Epidermal melanocyte (primary cell): ENCODE results near the gene MAGEB17.
"Not testable (repeated sequence)": the region's sequence is repeated elsewhere in the genome, so short reads cannot be mapped to it uniquely, and the experiment has no call there.

Experiments
- DNase-seq: peaks from one replicate; pipeline ENCODE4 v3.0.0; 2011; ENCODE audit warnings: low spot score; ENCODE audit not compliant: insufficient read length

Gene MAGEB17, protein sequence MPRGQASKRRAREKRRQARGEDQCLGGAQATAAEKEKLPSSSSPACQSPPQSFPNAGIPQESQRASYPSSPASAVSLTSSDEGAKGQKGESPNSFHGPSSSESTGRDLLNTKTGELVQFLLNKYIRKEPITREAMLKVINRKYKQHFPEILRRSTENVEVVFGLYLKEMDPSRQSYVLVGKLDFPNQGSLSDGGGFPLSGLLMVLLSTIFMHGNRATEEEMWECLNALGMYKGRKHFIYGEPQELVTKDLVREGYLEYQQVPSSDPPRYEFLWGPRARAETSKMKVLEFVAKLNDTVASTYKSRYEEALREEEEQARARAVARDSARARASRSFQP

DNA sequence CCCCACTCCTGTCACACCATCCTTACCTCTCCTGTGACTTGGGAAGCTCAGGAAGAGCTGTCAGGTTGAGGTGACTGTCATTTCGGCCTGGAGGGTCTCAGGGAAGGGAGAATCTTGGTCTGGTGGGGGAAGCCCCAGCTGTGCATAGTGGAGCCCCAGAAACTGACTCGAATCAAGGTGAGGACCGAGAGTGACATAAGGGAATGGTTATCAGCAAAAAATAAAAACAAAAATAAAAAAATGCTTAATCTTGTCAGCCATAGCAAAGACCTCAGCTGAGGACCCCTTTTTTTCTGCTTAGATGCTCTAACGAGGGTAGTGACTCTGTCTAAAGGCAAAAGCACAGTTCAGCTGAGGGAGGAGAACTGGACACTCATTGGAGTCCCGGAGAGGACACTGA is at the start of gene MAGEB17:
Gene MAGEB17 (plus strand): TSS at position 301 of the 400 bp plus-strand sequence. CDS start 2,902 bp downstream, outside the sequence.
- DNase-seq, result no peak

DNA sequence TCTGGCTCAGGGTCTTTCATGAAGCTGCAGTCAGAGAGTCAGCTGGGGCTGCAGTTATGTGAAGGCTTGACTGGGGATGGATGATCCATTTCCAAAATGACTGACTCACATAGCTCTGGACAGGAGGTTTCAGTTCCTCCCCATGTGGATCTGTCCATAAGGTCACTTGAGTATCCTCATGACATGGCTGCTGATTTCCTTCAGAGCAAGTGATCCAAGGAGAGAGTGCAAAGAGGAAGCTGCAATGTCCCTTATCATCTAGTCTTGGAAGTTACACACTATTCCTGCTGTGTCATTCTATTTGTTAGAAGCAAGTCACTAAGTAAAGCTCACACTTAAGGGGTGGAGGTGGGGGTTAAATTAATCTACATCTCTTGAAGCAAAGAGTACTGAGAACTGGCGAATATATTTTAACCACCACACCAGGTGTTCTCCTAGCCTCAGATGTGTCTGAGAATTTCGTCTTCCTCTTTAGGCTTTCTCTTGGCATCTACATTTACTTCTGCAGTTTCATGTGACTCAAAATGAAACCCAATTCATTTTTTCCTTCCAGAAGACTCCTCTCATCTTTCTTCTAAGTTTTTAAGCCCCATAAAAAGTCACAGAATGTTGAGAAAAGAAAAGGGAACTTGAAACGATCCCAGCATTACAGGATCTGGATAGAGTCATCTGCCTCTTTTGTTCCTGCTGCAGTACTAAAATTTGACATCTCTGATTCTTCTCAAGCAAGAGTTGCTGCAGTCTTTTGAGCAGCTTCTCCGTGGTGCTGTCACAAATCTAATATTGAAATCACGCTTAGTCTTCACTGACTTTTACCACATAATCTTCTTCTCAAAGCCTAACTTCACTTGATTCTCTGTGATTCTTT is 47.7 kb upstream of the MAGEB17 start:
- no peak for DNase-seq

DNA sequence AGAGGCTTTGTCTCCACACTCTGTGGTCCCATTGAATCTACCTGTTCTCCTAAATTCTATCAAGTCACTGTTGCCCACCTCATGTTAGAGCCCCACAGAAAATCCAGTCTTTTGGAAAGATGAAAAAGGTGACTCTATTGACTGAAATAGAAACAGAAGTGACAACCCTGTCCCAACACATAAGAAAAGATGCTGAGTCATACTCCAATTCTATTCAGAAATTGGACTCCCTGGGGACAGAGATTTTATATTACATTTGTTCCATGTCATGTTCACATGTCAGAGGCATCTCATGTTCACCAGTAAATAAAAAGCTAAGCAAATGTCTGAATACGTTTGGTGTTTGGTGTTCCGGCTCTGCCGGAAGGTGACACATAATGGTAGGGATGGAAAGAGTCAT is 46.9 kb upstream of the MAGEB17 start:
- no peak for DNase-seq

DNA sequence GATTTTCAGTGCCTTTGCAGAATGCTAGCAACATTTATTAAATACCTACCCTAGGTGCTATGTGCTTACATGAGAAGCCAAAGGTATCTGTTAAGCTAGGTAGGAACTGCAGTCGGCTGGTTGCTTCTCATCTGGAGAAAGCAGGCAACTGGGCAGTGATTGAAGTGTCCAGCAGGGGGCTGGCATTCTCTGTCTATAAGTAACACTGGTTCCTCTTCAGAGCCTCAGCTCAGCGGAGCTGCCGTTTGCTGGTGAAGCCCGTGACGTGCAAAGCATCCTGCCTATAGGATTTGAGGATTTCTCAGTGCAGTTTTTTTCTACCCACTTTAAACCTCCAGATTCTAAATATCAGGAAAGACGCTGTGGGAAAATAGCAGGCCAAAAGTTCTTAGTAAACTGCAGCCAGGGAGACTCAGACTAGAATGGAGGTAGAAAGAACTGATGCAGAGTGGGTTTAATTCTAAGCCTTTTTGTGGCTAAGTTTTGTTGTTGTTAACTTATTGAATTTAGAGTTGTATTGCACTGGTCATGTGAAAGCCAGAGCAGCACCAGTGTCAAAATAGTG is 44.0 kb upstream of the MAGEB17 start, which contains the start of gene GRPR:
Gene GRPR (plus strand): TSS at position 344 of the 565 bp plus-strand sequence. CDS start 389 bp downstream, outside the sequence.
- DNase-seq, result peak; percentile 33

DNA sequence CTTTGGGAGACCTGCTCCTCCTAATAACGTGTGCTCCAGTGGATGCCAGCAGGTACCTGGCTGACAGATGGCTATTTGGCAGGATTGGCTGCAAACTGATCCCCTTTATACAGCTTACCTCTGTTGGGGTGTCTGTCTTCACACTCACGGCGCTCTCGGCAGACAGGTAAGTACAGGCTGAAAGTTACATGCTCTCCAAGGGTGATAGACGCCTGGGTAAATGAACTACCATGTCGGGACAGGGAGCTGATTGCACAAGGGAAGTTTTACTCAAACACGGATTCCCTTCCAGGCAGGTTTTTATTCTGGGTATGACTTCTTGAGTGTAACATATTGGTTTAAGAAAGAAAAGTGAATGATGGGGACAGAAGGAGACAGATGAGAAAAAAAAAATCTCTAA is 43.1 kb upstream of the MAGEB17 start:
- no peak for DNase-seq

DNA sequence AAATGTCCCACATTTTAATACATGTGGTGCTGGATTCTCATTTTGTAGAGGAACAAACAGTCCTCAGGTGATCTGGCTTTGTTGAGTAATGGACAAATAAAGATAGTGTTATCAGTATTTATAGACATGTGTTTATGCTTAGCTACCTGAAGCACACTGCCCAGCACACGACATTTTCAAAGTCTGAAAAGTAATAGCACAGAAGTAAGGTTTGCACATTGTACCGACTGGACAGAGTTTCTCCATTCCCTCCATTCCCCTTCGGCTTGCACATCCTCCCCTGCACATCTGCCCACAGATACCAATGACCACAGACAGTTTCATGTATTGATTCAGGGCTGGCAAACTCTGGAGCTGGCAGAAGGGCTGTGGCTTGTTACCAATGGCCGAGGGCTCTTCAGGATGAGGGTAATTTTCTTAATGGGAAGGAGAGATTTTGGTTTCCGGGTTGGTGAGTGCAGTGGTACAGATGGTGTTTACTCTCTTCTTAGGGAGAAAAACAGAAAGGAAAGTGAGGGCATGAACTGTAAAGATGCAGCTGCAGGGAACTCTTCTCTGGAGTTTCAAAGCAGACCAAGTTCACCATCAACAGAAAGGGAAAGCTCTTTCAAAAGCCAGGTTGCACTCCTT is 41.6 kb upstream of the MAGEB17 start:
- no peak for DNase-seq

DNA sequence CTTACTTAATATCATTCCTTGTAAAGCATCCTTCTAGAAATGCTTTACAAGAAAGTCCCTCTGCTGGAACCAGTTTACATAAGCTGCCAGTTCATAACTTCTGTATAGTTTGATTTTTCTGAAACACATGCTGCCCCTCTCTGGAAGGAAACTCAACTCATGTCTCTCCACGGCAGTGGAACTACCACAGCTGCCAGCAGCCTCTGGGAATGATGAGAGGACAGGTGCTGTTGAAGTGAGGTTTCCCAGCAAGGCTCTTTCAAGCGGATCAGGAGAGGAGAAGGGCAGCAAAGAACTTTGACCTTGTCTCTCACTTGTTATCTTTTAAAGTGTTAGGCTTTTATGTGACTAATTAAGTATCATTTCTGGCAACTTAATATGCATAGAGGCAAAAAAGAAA is 36.6 kb upstream of the MAGEB17 start:
- no peak for DNase-seq

DNA sequence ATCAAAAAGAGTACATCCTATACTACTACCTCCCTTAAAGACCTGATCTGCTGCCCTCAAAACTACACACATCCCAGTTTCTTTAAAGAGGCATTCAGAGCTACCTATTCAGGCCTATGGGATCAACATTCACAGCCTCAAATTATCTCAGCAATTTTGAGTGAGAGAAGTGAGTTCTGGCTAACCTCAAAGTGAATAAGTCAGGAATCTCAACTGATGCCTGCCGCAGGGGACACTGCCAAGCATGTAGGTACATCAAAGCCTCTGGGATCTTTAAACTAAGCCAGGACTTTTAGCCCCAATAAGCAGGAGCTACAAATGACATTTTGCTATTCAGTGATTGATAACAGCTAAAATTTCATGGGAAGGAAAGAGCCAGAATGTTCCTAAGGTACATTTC is 32.3 kb upstream of the MAGEB17 start:
- DNase-seq, result no peak

DNA sequence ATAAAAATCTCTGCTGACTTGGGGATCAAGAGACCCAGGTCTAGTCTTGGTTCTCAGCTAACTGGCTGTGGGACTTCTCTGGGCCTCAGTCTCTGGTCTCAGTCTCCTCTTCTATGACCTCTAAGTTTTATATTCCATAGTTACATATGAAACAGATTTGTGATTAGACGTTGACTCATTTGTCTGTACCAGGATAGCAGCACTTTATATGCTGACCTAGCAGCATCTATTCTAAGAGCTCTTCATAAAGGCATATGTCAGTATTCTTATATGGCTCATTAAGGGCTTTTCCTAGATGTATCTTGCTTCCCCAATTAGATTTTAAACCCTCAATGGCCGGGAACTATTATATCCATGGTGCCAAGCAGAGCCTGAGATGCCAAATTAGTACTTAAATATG is 31.2 kb upstream of the MAGEB17 start:
- no peak for DNase-seq

DNA sequence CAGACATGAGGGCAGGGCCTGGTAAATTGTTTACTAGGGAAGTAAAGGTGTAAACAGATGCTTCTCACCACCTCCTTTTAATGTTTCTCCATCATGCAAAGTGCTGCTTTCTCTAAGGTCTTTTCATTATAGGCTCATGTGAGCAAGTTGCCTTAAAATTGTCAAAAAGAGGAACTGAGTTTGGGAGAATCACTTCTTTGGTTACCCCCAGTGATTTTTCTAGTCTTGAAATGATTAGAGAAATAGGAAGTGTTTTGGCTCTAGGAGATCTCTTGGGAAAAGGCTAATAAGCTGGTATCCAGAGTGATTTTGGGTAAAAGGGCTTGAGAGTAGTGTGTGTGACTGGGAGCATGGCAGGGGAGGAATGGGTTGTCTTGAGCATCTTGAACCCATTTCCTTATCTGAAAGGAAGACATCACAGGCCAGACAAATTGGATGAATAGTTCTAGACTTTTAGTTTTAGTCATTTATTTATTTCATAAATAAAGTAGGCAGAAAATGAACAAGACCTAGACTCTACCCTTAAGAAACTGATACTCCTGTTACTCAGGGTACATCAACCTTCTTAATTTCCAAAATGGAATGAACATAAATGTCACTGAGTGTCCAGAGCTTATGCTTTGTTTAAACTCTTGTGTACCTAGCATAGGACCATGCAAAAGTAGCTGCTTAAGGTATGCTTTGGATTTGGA is 29.7 kb upstream of the MAGEB17 start:
- no peak for DNase-seq

DNA sequence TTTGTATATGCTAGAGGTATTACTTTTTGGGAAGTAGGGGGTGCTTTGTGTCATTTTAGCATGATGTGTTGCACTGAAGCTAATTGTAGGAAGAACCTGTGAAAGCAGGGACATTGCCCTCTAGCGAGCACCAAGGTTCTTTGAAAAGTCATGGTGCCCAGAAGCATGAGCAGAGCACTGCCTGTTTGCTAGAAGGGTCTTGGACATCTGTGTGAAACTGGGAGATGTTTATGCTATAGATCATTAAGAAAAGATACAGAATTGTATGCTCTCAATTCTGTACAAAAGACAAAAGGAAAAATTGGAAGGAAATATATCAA is 29.2 kb upstream of the MAGEB17 start:
- DNase-seq, result no peak

DNA sequence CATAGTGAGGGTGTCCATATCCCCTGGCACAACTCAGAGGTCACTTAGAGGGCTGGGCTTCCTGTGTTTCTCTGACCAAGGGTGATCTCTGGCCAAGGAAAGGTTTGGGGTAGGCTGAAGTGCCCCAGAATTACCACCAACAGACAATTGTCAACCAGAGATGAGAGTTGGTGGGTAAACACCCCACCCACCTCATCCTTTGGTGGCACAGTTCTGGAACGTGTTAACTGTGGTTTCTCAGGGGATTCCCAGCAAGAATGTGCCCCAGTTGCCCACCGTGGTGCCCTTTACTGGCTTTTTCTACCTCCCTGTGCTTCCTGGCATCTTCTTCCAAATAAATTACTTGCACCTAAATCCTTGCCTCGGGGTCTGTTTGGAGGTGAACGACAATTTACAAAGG is 26.8 kb upstream of the MAGEB17 start:
- no peak for DNase-seq

DNA sequence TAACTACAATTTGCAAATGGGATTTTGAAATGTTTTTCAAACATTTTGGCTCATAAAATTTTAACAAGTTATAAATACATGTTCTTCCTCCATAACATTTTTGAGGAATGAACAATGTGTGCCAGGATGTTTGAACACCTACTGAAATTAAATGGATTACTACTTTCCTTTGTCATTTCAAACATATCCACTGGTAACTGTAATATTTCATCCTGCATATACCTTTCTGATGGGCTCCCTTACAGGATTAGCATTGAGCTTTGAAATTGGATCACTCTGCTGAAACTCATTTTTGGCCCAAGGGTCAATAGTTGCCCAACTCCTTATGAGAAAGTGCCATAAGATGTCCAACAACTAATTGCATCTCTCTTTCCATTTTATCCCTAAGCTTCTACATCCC is 26.3 kb upstream of the MAGEB17 start:
- DNase-seq, result no peak

DNA sequence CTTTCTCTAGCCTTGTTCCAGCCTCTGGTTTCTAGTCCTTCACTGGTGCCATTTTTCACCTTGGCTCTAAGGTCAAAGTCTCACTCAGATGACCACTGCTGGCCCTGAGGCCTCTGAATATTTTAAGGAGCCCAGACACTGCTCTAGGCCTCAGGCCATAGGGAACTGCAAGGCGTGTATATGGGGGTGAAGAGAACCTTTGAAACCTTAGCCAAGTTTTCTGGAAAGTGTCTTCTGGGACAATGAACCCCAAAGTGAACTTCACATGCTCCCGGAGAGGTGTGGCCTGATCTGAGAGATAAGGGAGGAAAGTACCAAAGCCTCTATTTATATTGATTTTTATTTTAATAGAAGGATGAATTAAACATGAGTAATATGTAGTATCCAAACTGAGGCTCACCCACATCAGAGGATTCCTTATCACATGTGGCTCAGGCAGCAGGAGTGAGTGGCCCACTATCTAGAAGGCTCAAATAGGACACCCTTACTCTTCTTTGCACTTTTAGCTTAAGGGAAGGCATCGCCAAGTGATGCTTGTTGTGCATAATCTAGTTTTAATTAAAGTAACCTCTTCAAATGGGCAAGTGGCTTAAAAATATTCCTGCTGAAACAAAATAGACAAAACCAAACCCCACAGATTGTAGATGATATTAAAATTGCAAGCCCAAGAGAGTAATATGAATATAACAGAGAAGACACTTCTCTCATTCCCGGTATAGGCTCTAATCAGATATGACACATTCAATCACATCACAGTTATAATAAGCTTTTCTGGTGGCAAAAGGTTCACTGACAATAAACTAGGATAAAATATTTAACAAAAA is 25.6 kb upstream of the MAGEB17 start:
- no peak for DNase-seq

DNA sequence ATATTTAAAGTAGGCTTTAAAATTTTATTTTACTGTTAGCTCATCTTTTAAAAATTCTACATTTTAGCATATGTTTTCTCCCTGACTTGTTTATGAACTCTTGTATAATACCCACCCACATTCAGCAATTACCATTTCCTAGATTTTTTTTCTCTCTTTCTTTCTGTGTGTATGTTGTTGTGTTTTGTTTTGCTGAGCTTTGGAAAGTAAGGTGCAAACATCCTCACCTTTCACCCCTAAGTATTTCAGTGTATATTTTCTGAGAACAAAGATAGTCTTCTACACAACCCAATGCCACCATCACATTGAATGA is 25.1 kb upstream of the MAGEB17 start:
- DNase-seq, result no peak

DNA sequence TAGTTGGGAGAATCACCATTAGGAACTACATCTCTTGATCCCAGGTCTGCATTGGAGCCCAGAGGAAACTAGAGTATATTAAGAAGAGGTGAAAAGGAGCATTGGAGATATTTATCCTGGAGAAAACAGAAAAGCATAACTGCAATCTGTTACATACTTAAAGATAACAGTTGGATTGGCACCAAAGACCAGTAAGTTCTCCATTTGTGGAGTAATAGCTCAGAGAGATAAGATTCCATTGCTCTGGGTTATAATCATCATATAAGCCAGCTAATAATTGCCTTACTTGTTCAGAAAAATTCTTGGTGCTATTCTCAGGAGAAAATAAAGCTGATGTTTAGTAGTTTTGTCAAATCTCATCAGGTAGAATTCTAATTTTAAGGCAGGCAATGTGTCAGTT is 23.3 kb upstream of the MAGEB17 start:
- no peak for DNase-seq

DNA sequence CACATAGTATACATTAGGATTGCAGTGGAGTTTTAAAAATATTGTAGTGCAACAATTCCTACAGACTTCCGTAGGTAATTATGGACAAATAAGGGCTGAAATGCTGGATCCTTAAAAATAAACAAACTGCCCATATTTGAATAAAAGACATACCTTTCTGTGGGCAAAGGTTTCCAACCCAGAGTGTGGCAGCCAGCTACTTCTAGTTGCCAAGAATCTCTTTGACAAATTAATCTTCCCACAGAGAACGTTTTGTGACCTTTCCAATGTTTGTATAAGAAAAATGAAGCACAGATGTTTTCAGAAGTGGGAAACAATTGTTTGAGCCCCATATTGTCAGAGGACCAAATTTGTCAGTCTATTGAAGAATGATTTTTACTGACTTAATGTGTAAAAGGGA is 22.9 kb upstream of the MAGEB17 start:
- no peak for DNase-seq

DNA sequence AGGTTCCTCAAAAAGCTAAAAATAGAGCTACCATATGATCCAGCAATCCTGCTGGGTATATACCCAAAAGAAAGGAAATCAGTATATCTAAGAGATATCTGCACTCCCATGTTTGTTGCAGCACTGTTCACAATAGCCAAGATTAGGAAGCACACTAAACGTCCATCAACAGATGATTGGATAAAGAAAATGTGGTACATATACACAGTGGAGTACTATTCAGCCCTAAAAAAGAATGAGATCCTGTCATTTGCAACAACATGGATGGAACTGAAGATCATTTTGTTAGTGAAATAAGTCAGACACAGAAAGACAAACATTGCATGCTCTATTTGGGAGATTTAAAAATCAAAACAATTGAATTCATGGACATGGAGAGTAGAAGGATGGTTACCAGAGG is 22.2 kb upstream of the MAGEB17 start:
- not testable (repeated sequence) for DNase-seq

DNA sequence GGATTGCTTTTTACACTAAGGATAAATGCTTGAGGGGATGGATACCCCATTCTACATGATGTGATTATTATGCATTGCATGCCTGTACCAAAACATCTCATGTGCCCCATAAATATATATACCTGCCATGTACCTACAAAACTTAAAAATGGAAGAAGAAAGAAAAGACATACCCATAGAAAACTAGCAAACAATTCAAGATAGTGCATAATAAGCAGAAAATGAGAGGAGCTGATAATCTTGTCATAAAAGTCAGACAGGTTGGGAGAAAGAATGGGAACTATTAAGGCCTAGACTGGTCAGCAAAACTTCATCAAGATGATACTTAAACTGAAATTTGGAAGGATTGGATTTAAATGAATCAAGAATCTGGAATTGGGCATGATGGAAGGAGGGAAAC is 21.6 kb upstream of the MAGEB17 start:
- DNase-seq, result no peak

DNA sequence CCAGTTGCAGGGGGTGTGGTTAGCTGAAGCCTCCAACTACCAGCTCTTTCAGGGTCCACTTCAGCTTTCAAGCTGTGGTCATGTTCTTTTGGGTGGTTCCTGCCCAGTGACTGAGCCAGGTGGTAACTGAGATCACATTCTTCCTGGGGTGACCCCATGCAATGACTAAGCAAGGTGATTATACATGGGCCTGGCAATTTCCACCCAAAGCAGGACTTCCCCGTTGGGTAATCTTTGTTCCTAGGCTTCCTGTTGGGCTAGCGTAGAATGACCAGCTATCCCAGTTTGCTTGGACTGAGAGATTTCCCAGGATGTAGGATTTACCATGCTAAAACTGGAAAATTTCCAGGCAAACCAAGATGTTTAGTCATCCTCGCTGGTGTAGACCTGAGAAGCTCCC is 18.4 kb upstream of the MAGEB17 start:
- no peak for DNase-seq
